T-cell (primary cell): ENCODE measurements around the gene C1orf105. TPM values are rescaled to one million over a fixed set of nuclear protein-coding genes. Genes with fewer than 3 reads are reported as not detected.

ENCODE experiments used
- ATAC-seq, 4 experiments: fragments of 200-7000 bp in 3 of 4; fragments of 150-1000 bp in 1 of 4; cut with Tn5 transposase; replicated peaks in 1 of 4; 1 replicate in 3 of 4; 2 replicates in 1 of 4; pipeline ENCODE4 v1.10.0; 2021; ENCODE audit warnings: moderate library complexity in 3 of 4, mild to moderate bottlenecking in 2 of 4, moderate number of reproducible peaks in 1 of 4
- CTCF ChIA-PET, 2 donors: fragments of 300-600 bp; sonication (Branson Sonifier 250); formaldehyde crosslinking; loops; one replicate each; lab custom pipeline; 2022; ENCODE audit warnings: antibody characterized with exemption in 2 of 2; lab: Charles Lee
- POLR2A ChIA-PET, 2 donors: fragments of 300-600 bp; sonication (Branson Sonifier 250); formaldehyde crosslinking; loops; one replicate each; lab custom pipeline; 2022; ENCODE audit warnings: antibody characterized with exemption in 2 of 2; lab: Charles Lee
- DNase-seq, 35 experiments: peaks; one replicate each; pipeline versions ENCODE4 v3.0.0 to v3.0.0-alpha.2; 2013 to 2023
- H3K27ac ChIP-seq: one replicate; pipeline ENCODE4 v1.5.1; 2013; ENCODE audit warnings: low read length
- H3K27me3 ChIP-seq, 2 experiments: replicated peaks in 1 of 2; 1 replicate in 1 of 2; 2 replicates in 1 of 2; pipeline versions ENCODE4 v1.6.1 to v1.7.0; 2013; ENCODE audit warnings: low read length in 1 of 2, mixed read lengths in 1 of 2; ENCODE audit not compliant: control insufficient read depth in 2 of 2, insufficient read depth in 2 of 2; ENCODE audit errors: extremely low read depth in 1 of 2
- H3K36me3 ChIP-seq, 2 donors: 1 replicate in 1 of 2; 2 replicates in 1 of 2; pipeline versions ENCODE4 v1.6.1 to v1.7.0; 2013; ENCODE audit warnings: low read length in 1 of 2; ENCODE audit not compliant: control insufficient read depth in 2 of 2, insufficient read depth in 1 of 2; ENCODE audit errors: extremely low read depth in 1 of 2
- H3K4me1 ChIP-seq, 2 experiments: 1 replicate in 1 of 2; 2 replicates in 1 of 2; pipeline versions ENCODE4 v1.6.1 to v1.7.0; 2013; ENCODE audit warnings: low read length in 2 of 2, mixed read lengths in 1 of 2; ENCODE audit not compliant: insufficient read depth in 2 of 2, control insufficient read depth in 1 of 2; ENCODE audit errors: extremely low read depth in 1 of 2
- H3K4me3 ChIP-seq, 2 donors: 1 replicate in 1 of 2; 2 replicates in 1 of 2; pipeline versions ENCODE4 v1.5.1 to v1.7.0; 2013; ENCODE audit warnings: mild to moderate bottlenecking in 2 of 2, low read length in 1 of 2, moderate library complexity in 1 of 2; ENCODE audit not compliant: control insufficient read depth in 1 of 2; ENCODE audit errors: extremely low read depth in 1 of 2
- H3K9me3 ChIP-seq: 2 replicates; pipeline ENCODE4 v1.7.0; 2013
- H3K27ac Mint-ChIP-seq, 2 donors: one replicate each; pipeline ENCODE4 v1.8.0; 2020 to 2021; ENCODE audit warnings: mild to moderate bottlenecking in 2 of 2, mixed read lengths in 2 of 2
- H3K27me3 Mint-ChIP-seq, 2 donors: one replicate each; pipeline ENCODE4 v1.8.0; 2021 to 2022; ENCODE audit warnings: mixed read lengths in 2 of 2
- H3K36me3 Mint-ChIP-seq: one replicate; pipeline ENCODE4 v1.8.0; 2021; ENCODE audit warnings: mixed read lengths
- H3K4me1 Mint-ChIP-seq, 3 donors: one replicate each; pipeline ENCODE4 v1.8.0; 2020 to 2022; ENCODE audit warnings: mixed read lengths in 3 of 3, mild to moderate bottlenecking in 1 of 3
- H3K4me3 Mint-ChIP-seq, 3 donors: one replicate each; pipeline ENCODE4 v1.8.0; 2020 to 2022; ENCODE audit warnings: mild to moderate bottlenecking in 3 of 3, mixed read lengths in 3 of 3, moderate library complexity in 3 of 3
- H3K9me3 Mint-ChIP-seq, 3 donors: one replicate each; pipeline ENCODE4 v1.8.0; 2020 to 2022; ENCODE audit warnings: mixed read lengths in 3 of 3
- WGBS: methylation state at CpG from one replicate; pipeline ENCODE4 v1.1.5; 2013; ENCODE audit warnings: missing lambda C conversion rate; ENCODE audit not compliant: insufficient coverage; 5-methylcytosine and 5-hydroxymethylcytosine counted together
- total RNA-seq, 35 experiments: library from RNA in 6 of 35; stranded (reverse) in 6 of 35; fragments of 120-200 nt in 1 of 35; gene quantifications; one replicate each; pipeline versions ENCODE4 v1.2.1 to v1.2.4 and lab custom pipeline; 2013 to 2026

C1orf105 gene
- total RNA-seq, 5 donors from 2014 or later (not counting 1 experiment from before 2014, with no cell fraction given), result not detected

GRCh38 chr1:172378109-172378760 is 42.2 kb upstream of the C1orf105 start:
- Histone ChIP-seq H3K9me3 (no peaks in the 10 kb centered on the region), H3K27ac (no peak overlapping the region), H3K4me1 (peaks cover 0 to 31% of the 10 kb centered on the region in 2 experiments), H3K4me3 (no peak overlapping the region), H3K27me3 (no peaks in the 10 kb centered on the region), H3K36me3 (no peaks in the 10 kb centered on the region)
- no peak for ATAC-seq
- ChIA-PET CTCF (interaction anchor here (0.5 to 1.3 kb wide), 4 partner anchors 14 to 349 kb away, joined by 3 read pairs; no protein-coding TSS in a partner anchor), POLR2A (interaction anchor here in 1 of 2 donors (0.5 to 0.6 kb wide), 2 partner anchors 178 to 207 kb away, joined by 3 read pairs; no protein-coding TSS in a partner anchor)
- Mint-ChIP-seq H3K36me3 (no peaks in the 10 kb centered on the region), H3K27me3 (no peaks in the 10 kb centered on the region), H3K27ac (no peak overlapping the region), H3K4me3 (no peak overlapping the region), H3K9me3 (no peaks in the 10 kb centered on the region), H3K4me1 (peaks cover 39 to 58% (median 42%) of the 10 kb centered on the region in 3 donors)
- DNase-seq, result no peak
- no CpG with 5 or more reads among the region's 1 CpG for WGBS

GRCh38 chr1:172380441-172381244 is 39.8 kb upstream of the C1orf105 start:
- WGBS, result 0% methylated on average over 1 of the region's 6 CpGs
- Mint-ChIP-seq H3K27ac (peak overlapping the region; percentile 94 to 98), H3K36me3 (no peaks in the 10 kb centered on the region), H3K27me3 (no peaks in the 10 kb centered on the region), H3K4me3 (peak overlapping the region; percentile 49 to 66 (median 59)), H3K4me1 (peaks cover 28 to 46% (median 33%) of the 10 kb centered on the region in 3 donors), H3K9me3 (no peaks in the 10 kb centered on the region)
- ChIA-PET CTCF (interaction anchor here (0.6 to 2.4 kb wide), 16 partner anchors 9 to 566 kb away, joined by 3 to 30 read pairs (median 4); no protein-coding TSS in a partner anchor), POLR2A (interaction anchor here (0.5 to 1.0 kb wide), 12 partner anchors 10 to 661 kb away, joined by 3 to 7 read pairs (median 4); no protein-coding TSS in a partner anchor)
- Histone ChIP-seq H3K4me3 (peak overlapping the region in 1 of 2 donors; percentile 16), H3K4me1 (peaks cover 0 to 30% of the 10 kb centered on the region in 2 experiments), H3K9me3 (no peaks in the 10 kb centered on the region), H3K27ac (peak overlapping the region; percentile 89), H3K27me3 (no peaks in the 10 kb centered on the region), H3K36me3 (no peaks in the 10 kb centered on the region)
- ATAC-seq, result peak; percentile 93 to 98 (median 96)
- DNase-seq, result peak in 27 of 35 experiments; percentile 6 to 78 (median 31)

GRCh38 chr1:172381946-172382345 is 38.5 kb upstream of the C1orf105 start:
- DNase-seq, result no peak
- ChIA-PET CTCF (interaction anchor here (0.5 to 2.4 kb wide), 3 partner anchors 17 to 256 kb away, joined by 3 to 30 read pairs (median 3); no protein-coding TSS in a partner anchor), POLR2A (interaction anchor here in 1 of 2 donors (0.6 kb wide), 1 partner anchor 11 kb away, joined by 3 read pairs; no protein-coding TSS in a partner anchor)
- Mint-ChIP-seq H3K4me1 (peaks cover 23 to 40% (median 26%) of the 10 kb centered on the region in 3 donors), H3K27ac (peak overlapping the region; percentile 77 to 85), H3K4me3 (peak overlapping the region in 1 of 3 donors; percentile 28), H3K27me3 (no peaks in the 10 kb centered on the region), H3K36me3 (no peaks in the 10 kb centered on the region), H3K9me3 (no peaks in the 10 kb centered on the region)
- H3K27ac ChIP-seq, result no peak overlapping the region
- ATAC-seq, result no peak
- H3K36me3 ChIP-seq, result peaks cover 0 to under 1% of the 10 kb centered on the region in 2 donors
- no peak overlapping the region for H3K4me3 ChIP-seq
- H3K27me3 ChIP-seq, result no peaks in the 10 kb centered on the region
- H3K9me3 ChIP-seq, result no peaks in the 10 kb centered on the region
- H3K4me1 ChIP-seq, result peaks cover 0 to 22% of the 10 kb centered on the region in 2 experiments
- WGBS, result 100% methylated on average over 1 of the region's 2 CpGs

GRCh38 chr1:172382406-172382805 is 38.1 kb upstream of the C1orf105 start:
- H3K36me3 Mint-ChIP-seq, result no peaks in the 10 kb centered on the region
- no peaks in the 10 kb centered on the region for H3K9me3 Mint-ChIP-seq
- Histone ChIP-seq H3K4me3 (no peak overlapping the region), H3K4me1 (peaks cover 0 to 22% of the 10 kb centered on the region in 2 experiments), H3K9me3 (no peaks in the 10 kb centered on the region), H3K27ac (no peak overlapping the region), H3K27me3 (no peaks in the 10 kb centered on the region), H3K36me3 (peaks cover 0 to 2% of the 10 kb centered on the region in 2 donors)
- no peaks in the 10 kb centered on the region for H3K27me3 Mint-ChIP-seq
- no CpG with 5 or more reads among the region's 1 CpG for WGBS
- peaks cover 23 to 40% (median 26%) of the 10 kb centered on the region in 3 donors for H3K4me1 Mint-ChIP-seq
- H3K27ac Mint-ChIP-seq, result peak overlapping the region; percentile 55 to 77
- H3K4me3 Mint-ChIP-seq, result no peak overlapping the region
- DNase-seq (no peak), ATAC-seq (no peak)
- CTCF ChIA-PET, result interaction anchor here (0.5 to 2.4 kb wide), 3 partner anchors 17 to 256 kb away, joined by 3 to 30 read pairs (median 3); no protein-coding TSS in a partner anchor
- POLR2A ChIA-PET, result no interaction called here

GRCh38 chr1:172382990-172383389 is 37.5 kb upstream of the C1orf105 start:
- H3K36me3 ChIP-seq, result peaks cover 0 to 2% of the 10 kb centered on the region in 2 donors
- no peak overlapping the region for H3K27ac ChIP-seq
- no peaks in the 10 kb centered on the region for H3K27me3 ChIP-seq
- Mint-ChIP-seq H3K36me3 (no peaks in the 10 kb centered on the region), H3K27ac (peak overlapping the region in 1 of 2 donors; percentile 28), H3K9me3 (no peaks in the 10 kb centered on the region), H3K27me3 (no peaks in the 10 kb centered on the region), H3K4me3 (no peak overlapping the region), H3K4me1 (peaks cover 23 to 40% (median 26%) of the 10 kb centered on the region in 3 donors)
- no CpG with 5 or more reads among the region's 4 CpGs for WGBS
- no peaks in the 10 kb centered on the region for H3K9me3 ChIP-seq
- no peak for DNase-seq
- peaks cover 0 to 22% of the 10 kb centered on the region in 2 experiments for H3K4me1 ChIP-seq
- CTCF ChIA-PET, result interaction anchor here in 1 of 2 donors (1.0 kb wide), 1 partner anchor 381 kb away, joined by 4 read pairs; no protein-coding TSS in a partner anchor
- no peak overlapping the region for H3K4me3 ChIP-seq
- POLR2A ChIA-PET, result no interaction called here
- ATAC-seq, result no peak

GRCh38 chr1:172383536-172383935 is 36.9 kb upstream of the C1orf105 start:
- ChIA-PET CTCF (interaction anchor here in 1 of 2 donors (0.6 to 1.0 kb wide), 2 partner anchors 16 to 381 kb away, joined by 3 to 4 read pairs; no protein-coding TSS in a partner anchor), POLR2A (no interaction called here)
- Mint-ChIP-seq H3K9me3 (no peaks in the 10 kb centered on the region), H3K4me1 (peaks cover 23 to 37% (median 26%) of the 10 kb centered on the region in 3 donors), H3K27ac (peak overlapping the region in 1 of 2 donors; percentile 34), H3K27me3 (no peaks in the 10 kb centered on the region), H3K36me3 (no peaks in the 10 kb centered on the region), H3K4me3 (no peak overlapping the region)
- no peak overlapping the region for H3K4me3 ChIP-seq
- no peaks in the 10 kb centered on the region for H3K27me3 ChIP-seq
- no peak for ATAC-seq
- no peak for DNase-seq
- H3K9me3 ChIP-seq, result no peaks in the 10 kb centered on the region
- no peak overlapping the region for H3K27ac ChIP-seq
- 100% methylated on average over 1 of the region's 3 CpGs for WGBS
- peaks cover 0 to 22% of the 10 kb centered on the region in 2 experiments for H3K4me1 ChIP-seq
- H3K36me3 ChIP-seq, result peaks cover 0 to 2% of the 10 kb centered on the region in 2 donors
